Stomach smooth muscle (tissue), 2 donors: Measurements from ENCODE around the gene SYNE4.
A peak's percentile ranks its signal among the peaks of the same experiment; 100 is the strongest.

Experiments
- H3K27ac ChIP-seq: one replicate; pipeline ENCODE4 v1.7.0; 2013; ENCODE audit warnings: mild to moderate bottlenecking, low read length, inconsistent platforms
- H3K27me3 ChIP-seq, 2 donors: one replicate each; pipeline ENCODE4 v1.7.0; 2013; ENCODE audit warnings: low read length in 2 of 2; ENCODE audit not compliant: insufficient read depth in 2 of 2, control insufficient read depth in 1 of 2
- H3K36me3 ChIP-seq, 2 donors: one replicate each; pipeline ENCODE4 v1.7.0; 2013; ENCODE audit warnings: low read length in 2 of 2; ENCODE audit not compliant: control insufficient read depth in 2 of 2, insufficient read depth in 2 of 2
- H3K4me1 ChIP-seq: one replicate; pipeline ENCODE4 v1.7.0; 2013; ENCODE audit warnings: low read length; ENCODE audit not compliant: control insufficient read depth, insufficient read depth
- H3K4me3 ChIP-seq, 2 donors: one replicate each; pipeline ENCODE4 v1.7.0; 2013; ENCODE audit warnings: low read length in 2 of 2
- H3K9ac ChIP-seq, 2 donors: one replicate each; pipeline ENCODE4 v1.7.0; 2013; ENCODE audit warnings: low read length in 2 of 2, mild to moderate bottlenecking in 1 of 2
- H3K9me3 ChIP-seq, 2 donors: one replicate each; pipeline ENCODE4 v1.7.0; 2013; ENCODE audit warnings: low read length in 2 of 2; ENCODE audit not compliant: control insufficient read depth in 2 of 2
- donor health status: healthy.
- donor health status: Pancreatic carcinoma.

The SYNE4 gene

DNA sequence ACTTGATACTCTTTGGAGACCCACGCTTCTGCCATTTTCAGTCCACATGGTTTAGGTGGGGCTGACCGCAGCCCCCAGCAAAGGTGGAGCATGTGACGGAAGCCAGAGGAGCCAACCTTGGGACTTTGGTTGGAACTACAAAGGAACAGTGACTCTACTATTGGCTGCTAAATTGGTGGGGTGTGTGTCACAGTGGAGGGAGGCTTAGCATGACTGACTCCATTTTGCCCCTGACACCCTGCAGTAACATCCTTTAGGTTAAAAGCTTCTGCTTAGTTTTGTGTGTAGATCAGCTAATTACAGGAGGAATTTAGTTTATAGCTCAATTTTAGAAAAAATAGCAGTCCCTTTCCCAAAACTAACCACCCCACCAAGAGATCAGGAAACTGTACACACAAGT, 7.0 kb downstream of the SYNE4 start:
- H3K27me3 ChIP-seq = no peaks in the 10 kb centered on the region
- no peak overlapping the region for H3K4me3 ChIP-seq
- H3K4me1 ChIP-seq = peaks cover 18% of the 10 kb centered on the region
- H3K9me3 ChIP-seq = no peaks in the 10 kb centered on the region
- H3K9ac ChIP-seq = no peak overlapping the region
- peaks cover 9% of the 10 kb centered on the region in 2 donors for H3K36me3 ChIP-seq
- H3K27ac ChIP-seq = no peak overlapping the region

GRCh38 chr19:35996777-35997176, 11.8 kb downstream of the SYNE4 start:
- peaks cover 36% of the 10 kb centered on the region for H3K4me1 ChIP-seq
- H3K27ac ChIP-seq = peak overlapping the region; percentile 79
- H3K27me3 ChIP-seq = no peaks in the 10 kb centered on the region
- H3K9me3 ChIP-seq = no peaks in the 10 kb centered on the region
- H3K4me3 ChIP-seq = peak overlapping the region; percentile 25 to 91
- H3K9ac ChIP-seq = peak overlapping the region in 1 of 2 donors; percentile 51
- peaks cover 6 to 7% of the 10 kb centered on the region in 2 donors for H3K36me3 ChIP-seq

DNA sequence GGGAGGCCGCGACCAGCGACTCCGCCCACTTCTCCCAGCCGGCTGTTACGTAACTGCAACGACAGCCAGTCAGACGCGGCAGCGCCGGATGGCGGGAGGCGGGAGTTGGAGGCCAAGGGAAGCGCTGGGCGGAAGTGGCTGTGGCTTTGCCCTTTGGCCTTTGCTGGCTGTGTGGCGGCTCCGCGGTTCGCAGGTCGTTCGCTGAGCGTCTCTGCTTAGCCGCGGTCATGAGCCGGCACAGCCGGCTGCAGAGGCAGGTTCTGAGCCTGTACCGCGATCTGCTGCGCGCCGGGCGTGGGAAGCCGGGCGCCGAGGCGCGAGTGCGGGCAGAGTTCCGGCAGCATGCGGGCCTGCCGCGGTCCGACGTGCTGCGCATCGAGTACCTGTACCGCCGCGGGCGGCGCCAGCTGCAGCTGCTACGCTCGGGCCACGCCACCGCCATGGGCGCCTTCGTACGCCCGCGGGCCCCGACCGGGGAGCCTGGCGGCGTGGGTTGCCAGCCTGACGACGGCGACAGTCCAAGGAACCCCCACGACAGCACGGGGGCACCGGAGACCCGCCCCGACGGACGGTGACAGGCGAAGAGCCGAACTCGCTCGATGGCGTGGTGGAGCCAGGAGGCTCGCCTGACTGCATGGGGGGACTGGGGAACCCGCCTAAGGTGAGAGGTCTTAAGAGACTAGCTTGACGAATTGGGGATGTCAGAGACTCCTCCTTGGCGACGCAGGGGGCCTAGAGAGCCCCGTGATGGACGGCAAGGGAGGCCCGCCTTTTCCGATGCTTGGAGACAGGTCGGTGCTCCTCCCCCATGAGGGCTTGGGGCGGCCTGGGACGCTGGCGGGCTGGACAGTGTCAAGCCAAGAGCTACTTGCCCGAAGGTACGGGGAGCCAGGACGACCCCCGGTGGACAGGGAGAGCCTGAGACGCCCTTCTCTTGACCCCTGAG, 13.3 kb downstream of the SYNE4 start, which contains the start of gene SDHAF1:
Gene SDHAF1, plus strand, starts transcription at position 141 of the 946 bp plus-strand sequence. Its CDS starts 87 bp downstream, at position 228.
- no peaks in the 10 kb centered on the region for H3K27me3 ChIP-seq
- peaks cover 36% of the 10 kb centered on the region for H3K4me1 ChIP-seq
- H3K9me3 ChIP-seq = no peaks in the 10 kb centered on the region
- H3K9ac ChIP-seq = peak within 1 kb of the TSS; percentile 84 to 86
- H3K36me3 ChIP-seq = peaks cover 0 to 2% of the 10 kb centered on the region in 2 donors
- H3K27ac ChIP-seq = peak within 1 kb of the TSS; percentile 79
- peak within 1 kb of the TSS; percentile 91 for H3K4me3 ChIP-seq

GRCh38 chr19:35993923-35994598, 14.6 kb downstream of the SYNE4 start:
- H3K9ac ChIP-seq = peak overlapping the region in 1 of 2 donors; percentile 51
- no peak overlapping the region for H3K27ac ChIP-seq
- peaks cover 28% of the 10 kb centered on the region for H3K4me1 ChIP-seq
- H3K4me3 ChIP-seq = peak overlapping the region; percentile 49 to 91
- H3K36me3 ChIP-seq = peaks cover 0 to 2% of the 10 kb centered on the region in 2 donors
- H3K9me3 ChIP-seq = no peaks in the 10 kb centered on the region
- H3K27me3 ChIP-seq = peaks cover 0 to 6% of the 10 kb centered on the region in 2 donors

GRCh38 chr19:35992907-35993765, 15.5 kb downstream of the SYNE4 start:
- Histone ChIP-seq H3K4me1 (peaks cover 23% of the 10 kb centered on the region), H3K36me3 (peaks cover 0 to 2% of the 10 kb centered on the region in 2 donors), H3K27ac (no peak overlapping the region), H3K9ac (no peak overlapping the region), H3K4me3 (no peak overlapping the region), H3K9me3 (no peaks in the 10 kb centered on the region), H3K27me3 (peaks cover 0 to 6% of the 10 kb centered on the region in 2 donors)

- Histone ChIP-seq H3K27ac (no peak overlapping the region), H3K4me1 (peaks cover 21% of the 10 kb centered on the region), H3K9ac (no peak overlapping the region), H3K36me3 (no peaks in the 10 kb centered on the region), H3K27me3 (peaks cover 0 to 6% of the 10 kb centered on the region in 2 donors), H3K4me3 (no peak overlapping the region), H3K9me3 (no peaks in the 10 kb centered on the region)
These were observed 16.7 kb downstream of the SYNE4 start for GRCh38 chr19:35991731-35992450.

DNA sequence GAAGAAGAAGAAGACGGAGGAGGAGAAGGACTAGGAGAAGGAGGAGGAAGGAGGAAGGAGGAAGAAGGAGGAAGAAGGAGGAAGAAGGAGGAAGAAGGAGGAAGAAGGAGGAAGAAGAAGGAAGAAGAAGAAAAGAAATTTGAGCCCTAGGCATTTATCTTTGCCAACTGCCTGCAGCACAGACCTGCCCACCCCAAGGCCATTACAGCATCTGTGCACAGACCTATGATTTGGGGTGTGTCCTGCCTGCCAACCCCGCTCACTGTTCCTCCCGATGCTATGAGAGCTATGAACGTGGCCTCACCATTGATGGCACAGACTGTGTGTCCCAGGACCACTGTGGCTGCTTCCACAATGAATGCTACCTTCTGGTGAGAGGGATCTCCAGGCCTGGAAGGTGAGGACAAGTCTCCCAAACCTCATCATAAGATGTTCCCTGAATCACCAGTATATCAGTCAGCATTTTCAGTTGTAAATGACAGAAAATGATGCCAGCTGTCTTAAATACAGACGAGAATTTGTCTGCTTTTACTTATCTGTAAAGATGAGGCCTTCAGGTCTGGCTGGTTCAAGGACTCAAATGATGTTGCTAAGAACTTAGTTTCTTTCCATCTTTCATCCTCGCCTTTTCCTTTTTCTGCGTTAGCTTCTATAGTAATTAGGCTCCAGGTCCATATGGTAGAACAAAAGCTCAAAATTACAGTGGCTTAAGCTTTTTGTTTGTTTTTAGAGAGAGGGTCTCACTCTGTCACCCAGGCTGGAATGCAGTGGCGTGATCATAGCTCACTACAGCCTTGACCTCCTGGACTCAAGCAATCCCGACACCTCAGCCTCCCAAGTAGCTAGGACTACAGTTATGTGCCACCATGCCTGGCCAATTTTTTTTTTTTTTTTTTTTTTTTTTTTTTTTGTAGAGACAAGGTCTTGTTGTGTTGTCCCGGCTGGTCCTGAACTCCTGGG, 17.6 kb downstream of the SYNE4 start:
- H3K27me3 ChIP-seq = peaks cover 7 to 14% of the 10 kb centered on the region in 2 donors
- H3K36me3 ChIP-seq = no peaks in the 10 kb centered on the region
- no peak overlapping the region for H3K9ac ChIP-seq
- H3K27ac ChIP-seq = no peak overlapping the region
- H3K9me3 ChIP-seq = no peaks in the 10 kb centered on the region
- no peak overlapping the region for H3K4me3 ChIP-seq
- peaks cover 12% of the 10 kb centered on the region for H3K4me1 ChIP-seq

DNA sequence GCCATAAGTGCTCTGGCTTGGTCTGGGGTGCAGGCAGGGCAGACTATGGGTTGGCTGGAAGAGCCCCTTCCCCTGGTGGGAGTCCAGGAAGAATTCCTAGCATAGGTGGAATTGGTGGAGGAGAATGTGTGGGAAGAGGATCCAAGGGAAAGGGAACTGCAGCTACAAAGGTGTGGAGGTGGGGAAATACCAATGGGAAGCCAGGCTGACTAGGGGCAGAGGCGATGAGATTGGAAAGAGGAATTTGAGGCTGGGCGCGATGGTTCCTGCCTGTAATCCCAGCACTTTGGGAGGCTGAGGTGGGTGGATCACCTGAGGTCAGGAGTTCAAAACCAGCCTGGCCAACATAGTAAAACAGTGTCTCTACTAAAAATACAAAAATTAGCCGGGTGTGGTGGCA, 18.5 kb downstream of the SYNE4 start:
- no peak overlapping the region for H3K9ac ChIP-seq
- no peak overlapping the region for H3K4me3 ChIP-seq
- peaks cover 16 to 20% of the 10 kb centered on the region in 2 donors for H3K27me3 ChIP-seq
- peaks cover 8% of the 10 kb centered on the region for H3K4me1 ChIP-seq
- no peak overlapping the region for H3K27ac ChIP-seq
- H3K36me3 ChIP-seq = no peaks in the 10 kb centered on the region
- H3K9me3 ChIP-seq = no peaks in the 10 kb centered on the region

DNA sequence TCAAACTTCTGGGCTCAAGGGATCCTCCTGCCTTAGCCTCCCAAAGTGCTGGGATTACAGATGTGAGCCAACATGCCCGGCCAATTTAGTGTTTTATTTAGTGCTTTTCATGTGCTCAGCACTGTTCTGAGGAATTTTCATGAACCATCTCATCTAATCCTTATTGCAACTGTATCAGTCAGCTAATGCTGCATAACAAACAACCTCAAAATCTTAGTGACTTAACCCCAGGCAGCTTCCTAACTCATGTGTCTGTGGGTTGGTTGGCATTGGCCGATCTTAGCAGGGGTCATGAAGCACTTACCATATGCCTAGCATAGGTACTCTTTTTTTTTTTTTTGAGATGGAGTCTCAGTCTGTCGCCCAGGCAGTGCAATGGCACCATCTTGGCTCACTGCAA, 19.8 kb downstream of the SYNE4 start:
- Histone ChIP-seq H3K4me3 (no peak overlapping the region), H3K9ac (no peak overlapping the region), H3K27me3 (peaks cover 19 to 24% of the 10 kb centered on the region in 2 donors), H3K9me3 (no peaks in the 10 kb centered on the region), H3K27ac (no peak overlapping the region), H3K36me3 (no peaks in the 10 kb centered on the region), H3K4me1 (peaks cover 2% of the 10 kb centered on the region)
